Activated CD4-positive, alpha-beta T cell treated with anti-CD3 and anti-CD28 coated beads, Interleukin-10, Interleukin-2, amounts not matched to agents 100 ng/mL and 50 ng/mL, durations not matched to agents 16 hours and 8 hours (primary cell): ENCODE results near the gene OIT3.
"Not testable (repeated sequence)": the region's sequence is repeated elsewhere in the genome, so short reads cannot be mapped to it uniquely, and the experiment has no call there.

ENCODE experiments used
- DNase-seq: peaks from one replicate; pipeline ENCODE4 v3.0.0-alpha.2; 2020

OIT3 gene

GRCh38 chr10:72904806-72905205 lies 11.3 kb downstream of the OIT3 start:
- no peak for DNase-seq

DNA sequence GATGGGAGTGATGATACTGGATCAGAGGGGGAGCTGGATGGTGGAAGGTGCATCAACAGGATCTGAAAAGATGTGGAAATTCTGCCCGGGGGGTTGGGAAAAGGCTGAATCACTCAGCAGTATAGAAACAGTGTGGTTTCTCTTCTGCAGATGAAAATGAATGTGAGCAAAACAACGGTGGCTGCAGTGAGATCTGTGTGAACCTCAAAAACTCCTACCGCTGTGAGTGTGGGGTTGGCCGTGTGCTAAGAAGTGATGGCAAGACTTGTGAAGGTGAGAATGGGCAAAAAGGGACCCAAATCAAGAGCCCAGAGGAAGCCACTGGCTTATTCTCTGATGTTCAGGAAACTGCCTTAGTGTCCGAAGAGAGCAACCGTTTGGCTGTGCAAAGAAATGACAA lies 12.9 kb downstream of the OIT3 start:
- DNase-seq, result no peak

- no peak for DNase-seq
Measured at GRCh38 chr10:72910705-72911104, 17.2 kb downstream of the OIT3 start.

DNA sequence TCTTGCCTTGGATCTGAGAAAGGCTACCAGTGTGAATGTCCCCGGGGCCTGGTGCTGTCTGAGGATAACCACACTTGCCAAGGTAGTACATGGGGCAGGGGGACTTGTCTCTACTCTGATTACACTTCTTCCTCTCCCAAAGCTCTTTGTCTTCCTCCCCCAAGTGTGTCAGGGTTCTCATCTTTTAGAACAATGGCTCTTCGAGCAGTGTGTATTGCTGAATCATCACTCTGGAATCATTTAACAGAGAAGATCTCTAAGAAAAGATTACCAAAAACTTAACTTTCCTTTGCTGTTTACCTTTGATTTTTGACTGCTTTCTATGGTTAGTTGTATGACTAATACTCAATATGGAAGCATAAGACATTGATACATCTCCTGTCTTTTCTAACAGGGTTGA lies 18.2 kb downstream of the OIT3 start:
- no peak for DNase-seq

GRCh38 chr10:72912736-72913135 lies 19.2 kb downstream of the OIT3 start:
- no peak for DNase-seq

DNA sequence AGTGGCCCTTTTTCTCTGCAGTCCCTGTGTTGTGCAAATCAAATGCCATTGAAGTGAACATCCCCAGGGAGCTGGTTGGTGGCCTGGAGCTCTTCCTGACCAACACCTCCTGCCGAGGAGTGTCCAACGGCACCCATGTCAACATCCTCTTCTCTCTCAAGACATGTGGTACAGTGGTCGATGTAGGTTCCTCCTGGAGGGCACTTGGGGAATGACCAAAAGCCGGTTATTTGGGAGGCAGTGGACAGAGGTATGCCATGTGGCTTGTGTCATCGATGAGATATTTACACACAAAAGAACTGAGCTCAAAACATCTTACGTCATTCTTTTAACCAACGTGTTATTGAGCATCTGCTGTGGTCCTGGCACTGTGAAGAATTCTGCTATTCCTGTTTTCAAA lies 19.7 kb downstream of the OIT3 start:
- no peak for DNase-seq

DNA sequence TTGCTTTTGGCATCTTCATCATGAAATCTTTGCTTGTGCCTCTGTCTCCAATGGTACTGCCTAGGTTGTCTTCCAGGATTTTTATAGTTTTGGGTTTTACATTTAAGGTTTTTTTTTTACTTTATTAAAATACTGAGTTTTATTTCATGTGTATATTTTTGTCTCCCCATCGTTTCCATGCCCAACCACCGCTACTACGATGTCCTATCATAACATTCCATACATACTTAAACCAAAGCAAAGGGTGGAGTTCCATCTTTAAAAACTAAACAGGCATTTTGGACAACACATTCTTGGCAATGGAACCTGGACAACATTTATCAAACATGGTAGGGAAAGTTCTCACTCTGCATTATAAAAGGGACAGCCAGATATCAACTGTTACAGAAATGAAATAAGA lies 23.7 kb downstream of the OIT3 start:
- DNase-seq, result not testable (repeated sequence)

DNA sequence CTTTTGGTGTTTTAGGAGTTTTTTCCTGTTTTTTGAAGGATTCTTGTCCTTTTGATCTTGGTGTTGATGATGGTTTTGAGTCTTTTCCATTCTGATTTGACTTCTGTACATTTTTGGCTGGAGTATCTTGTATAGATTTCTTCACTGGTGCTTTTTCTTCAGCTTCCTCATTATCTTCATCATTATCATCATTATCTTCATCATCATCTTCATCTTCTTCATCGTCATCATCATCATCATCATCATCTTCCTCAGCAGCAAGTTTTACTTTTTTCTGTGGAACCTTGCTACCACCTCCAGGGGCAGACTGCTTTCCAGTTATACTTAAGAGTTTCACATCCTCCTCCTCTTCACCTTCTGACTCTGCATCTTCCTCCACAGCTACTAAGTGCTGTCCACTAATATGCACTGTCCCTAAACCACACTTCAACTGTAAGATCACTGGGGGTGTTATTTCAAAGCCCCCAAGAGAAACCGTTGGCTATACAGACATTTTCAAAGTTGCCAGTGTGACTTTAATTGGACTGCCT lies 24.3 kb downstream of the OIT3 start:
- not testable (repeated sequence) for DNase-seq

- no peak for DNase-seq
Measured at GRCh38 chr10:72918352-72918751, 24.8 kb downstream of the OIT3 start.

- DNase-seq, result not testable (repeated sequence)
Measured at GRCh38 chr10:72921147-72921683, 27.7 kb downstream of the OIT3 start.

DNA sequence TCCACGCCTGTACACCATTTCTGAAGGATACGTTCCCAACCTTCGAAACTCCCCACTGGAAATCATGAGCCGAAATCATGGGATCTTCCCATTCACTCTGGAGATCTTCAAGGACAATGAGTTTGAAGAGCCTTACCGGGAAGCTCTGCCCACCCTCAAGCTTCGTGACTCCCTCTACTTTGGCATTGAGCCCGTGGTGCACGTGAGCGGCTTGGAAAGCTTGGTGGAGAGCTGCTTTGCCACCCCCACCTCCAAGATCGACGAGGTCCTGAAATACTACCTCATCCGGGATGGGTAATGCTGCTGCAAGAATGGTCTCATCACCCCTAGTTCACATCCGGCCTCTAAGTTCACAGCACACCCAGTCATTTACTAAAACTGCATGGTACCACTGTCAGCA lies 30.8 kb downstream of the OIT3 start:
- DNase-seq, result no peak

GRCh38 chr10:72925951-72926465 lies 32.5 kb downstream of the OIT3 start:
- no peak for DNase-seq

- no peak for DNase-seq
Measured at GRCh38 chr10:72927485-72927884, 33.9 kb downstream of the OIT3 start.

GRCh38 chr10:72928798-72929197 lies 35.3 kb downstream of the OIT3 start:
- DNase-seq, result no peak

GRCh38 chr10:72930276-72930675 lies 36.7 kb downstream of the OIT3 start:
- DNase-seq, result no peak

- no peak for DNase-seq
Measured at GRCh38 chr10:72932259-72933015, 38.9 kb downstream of the OIT3 start.

DNA sequence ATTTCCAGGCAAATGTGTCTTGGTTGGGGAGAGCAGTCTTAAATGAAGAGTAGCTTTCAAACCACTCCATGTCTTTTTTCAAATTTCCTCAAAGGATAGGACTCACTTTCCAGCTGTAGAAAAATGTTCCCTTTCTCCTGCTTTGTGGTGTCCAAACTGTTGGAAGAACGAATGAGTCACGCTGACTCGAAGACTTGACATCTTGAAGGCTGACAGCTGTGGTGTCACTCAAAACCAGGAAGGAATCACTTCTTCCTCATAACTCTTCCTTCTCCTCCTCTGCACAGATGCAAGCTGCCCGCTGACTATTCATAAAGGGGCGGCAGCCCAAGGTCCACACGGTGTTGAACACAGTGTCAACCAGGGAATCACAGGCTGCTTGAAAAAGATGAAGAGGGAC lies 41.8 kb downstream of the OIT3 start:
- no peak for DNase-seq

- DNase-seq, result no peak
Measured at GRCh38 chr10:72943498-72944234, 50.1 kb downstream of the OIT3 start.

DNA sequence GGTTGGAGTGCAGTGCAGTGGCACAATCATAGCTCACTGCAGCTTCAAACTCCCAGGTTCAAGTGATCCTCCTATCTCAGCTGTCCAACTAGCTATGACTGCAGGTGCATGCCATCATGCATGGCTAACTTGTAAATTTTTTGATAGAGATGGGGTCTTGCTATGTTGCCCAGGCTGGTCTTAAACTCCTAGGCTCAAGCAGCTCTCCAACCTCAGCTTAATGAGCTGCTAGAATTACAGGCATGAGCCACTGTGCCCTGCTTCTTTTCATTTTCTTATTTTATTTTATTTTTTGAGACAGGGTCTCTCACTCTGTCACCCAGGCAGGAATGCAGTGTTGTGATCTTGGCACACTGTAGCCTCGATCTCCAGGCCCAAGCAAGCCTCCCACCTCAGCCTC lies 53.4 kb downstream of the OIT3 start:
- DNase-seq, result no peak

DNA sequence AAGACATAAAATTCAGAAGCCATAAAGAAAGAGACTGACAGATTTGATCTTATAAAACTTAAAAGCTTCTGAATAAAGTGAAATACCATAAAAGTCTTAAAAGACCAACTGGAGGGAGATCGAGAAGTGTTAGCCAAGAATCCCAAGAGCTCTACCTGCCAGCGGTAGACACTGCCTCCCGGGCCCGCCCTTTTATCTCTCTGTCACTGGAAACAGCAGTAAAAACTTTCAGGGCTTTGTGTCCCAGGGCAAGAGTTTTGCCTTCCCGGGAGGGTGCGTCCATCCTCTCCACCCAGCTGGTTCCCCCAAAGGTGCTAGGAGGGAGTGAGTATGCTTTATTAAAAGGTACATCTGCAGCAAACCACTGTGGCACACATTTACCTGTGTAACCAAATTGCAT lies 55.2 kb downstream of the OIT3 start:
- DNase-seq, result no peak

- DNase-seq, result no peak
Measured at GRCh38 chr10:72951760-72952159, 58.2 kb downstream of the OIT3 start.

- DNase-seq, result no peak
Measured at GRCh38 chr10:72952189-72952588, 58.6 kb downstream of the OIT3 start.

GRCh38 chr10:72952642-72953158 lies 59.2 kb downstream of the OIT3 start:
- DNase-seq, result no peak

- no peak for DNase-seq
Measured at GRCh38 chr10:72953687-72954086, 60.1 kb downstream of the OIT3 start.
